22Rv1 (cell line): ENCODE results near the gene TMEM151A.

Source experiments
- ZFX ChIP-seq: fragments of 450-650 bp; IDR thresholded peaks from 2 replicates; pipeline ENCODE4 v1.6.1; 2017; ENCODE audit warnings: antibody characterized with exemption, borderline replicate concordance
- TF ChIP-seq, protein P1 (sequence below): fragments of 450-650 bp; IDR thresholded peaks from 2 replicates; pipeline ENCODE4 v1.5.1; 2017; ENCODE audit warnings: mild to moderate bottlenecking

- TF ChIP-seq, protein P1, sequence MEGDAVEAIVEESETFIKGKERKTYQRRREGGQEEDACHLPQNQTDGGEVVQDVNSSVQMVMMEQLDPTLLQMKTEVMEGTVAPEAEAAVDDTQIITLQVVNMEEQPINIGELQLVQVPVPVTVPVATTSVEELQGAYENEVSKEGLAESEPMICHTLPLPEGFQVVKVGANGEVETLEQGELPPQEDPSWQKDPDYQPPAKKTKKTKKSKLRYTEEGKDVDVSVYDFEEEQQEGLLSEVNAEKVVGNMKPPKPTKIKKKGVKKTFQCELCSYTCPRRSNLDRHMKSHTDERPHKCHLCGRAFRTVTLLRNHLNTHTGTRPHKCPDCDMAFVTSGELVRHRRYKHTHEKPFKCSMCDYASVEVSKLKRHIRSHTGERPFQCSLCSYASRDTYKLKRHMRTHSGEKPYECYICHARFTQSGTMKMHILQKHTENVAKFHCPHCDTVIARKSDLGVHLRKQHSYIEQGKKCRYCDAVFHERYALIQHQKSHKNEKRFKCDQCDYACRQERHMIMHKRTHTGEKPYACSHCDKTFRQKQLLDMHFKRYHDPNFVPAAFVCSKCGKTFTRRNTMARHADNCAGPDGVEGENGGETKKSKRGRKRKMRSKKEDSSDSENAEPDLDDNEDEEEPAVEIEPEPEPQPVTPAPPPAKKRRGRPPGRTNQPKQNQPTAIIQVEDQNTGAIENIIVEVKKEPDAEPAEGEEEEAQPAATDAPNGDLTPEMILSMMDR = no peak
- no peak for TF ChIP-seq ZFX
These were observed 37.5 kb downstream of the TMEM151A start for GRCh38 chr11:66329165-66329673.
